IMR-90 (cell line): ENCODE measurements around the gene PLXNA4. TPM values are rescaled to one million over a fixed set of nuclear protein-coding genes. Genes with fewer than 3 reads are reported as not detected.

Experiments used
- ATAC-seq: fragments of 200-7000 bp; cut with Tn5 transposase; 2 replicates; pipeline ENCODE4 v1.9.1; 2020; ENCODE audit warnings: low read depth, mild to moderate bottlenecking, moderate library complexity
- BruUV-seq: library from RNA; stranded (reverse); fragments of 400-500 nt; replicated peaks from 2 replicates; lab custom pipeline; 2021; lab: Mats Ljungman, UMichigan
- CTCF ChIA-PET: fragments of 300-600 bp; formaldehyde crosslinking; extraction: SDS; loops from one replicate; lab custom pipeline; 2021; ENCODE audit warnings: antibody characterized with exemption; lab: Yijun Ruan, JAX
- POLR2A ChIA-PET: fragments of 300-600 bp; sonication (Branson Sonifier 250); formaldehyde crosslinking; loops from one replicate; lab custom pipeline; 2022; ENCODE audit warnings: antibody characterized with exemption; ENCODE audit not compliant: unreplicated experiment; lab: Charles Lee
- DNase-seq: peaks from one replicate; pipeline ENCODE4 v3.0.0; 2013
- H2AFZ ChIP-seq: replicated peaks from 2 replicates; pipeline ENCODE3; 2013; ENCODE audit warnings: low read length, mild to moderate bottlenecking; ENCODE audit not compliant: poor library complexity
- H2AK5ac ChIP-seq: 2 replicates; pipeline ENCODE4 v1.6.1; 2013; ENCODE audit warnings: low read depth, low read length, inconsistent platforms
- H2AK9ac ChIP-seq: replicated peaks from 2 replicates; pipeline ENCODE3; 2013; ENCODE audit warnings: mild to moderate bottlenecking, low read depth, low read length, moderate library complexity; ENCODE audit not compliant: poor library complexity
- H2BK120ac ChIP-seq: 2 replicates; pipeline ENCODE4 v1.6.1; 2013; ENCODE audit warnings: low read depth, low read length, inconsistent platforms
- H2BK15ac ChIP-seq: 3 replicates; pipeline ENCODE4 v1.6.1; 2013; ENCODE audit warnings: low read depth, low read length, inconsistent platforms
- H2BK20ac ChIP-seq: 2 replicates; pipeline ENCODE4 v1.6.1; 2013; ENCODE audit warnings: low read depth, mild to moderate bottlenecking, inconsistent platforms, low read length, moderate library complexity
- H2BK5ac ChIP-seq: 2 replicates; pipeline ENCODE4 v1.6.1; 2013; ENCODE audit warnings: mild to moderate bottlenecking, low read depth, low read length, inconsistent platforms; ENCODE audit not compliant: poor library complexity, severe bottlenecking
- H3K14ac ChIP-seq: replicated peaks from 2 replicates; pipeline ENCODE4 v1.6.1; 2013; ENCODE audit warnings: low read depth, low read length, inconsistent platforms
- H3K18ac ChIP-seq: 2 replicates; pipeline ENCODE4 v1.6.1; 2013; ENCODE audit warnings: low read depth, low read length, control low read depth
- H3K23ac ChIP-seq: 2 replicates; pipeline ENCODE4 v1.6.1; 2013; ENCODE audit warnings: low read depth, low read length, inconsistent platforms
- H3K27ac ChIP-seq: 2 replicates; pipeline ENCODE4 v1.5.1; 2013; ENCODE audit warnings: mild to moderate bottlenecking, control low read depth, low read length; ENCODE audit not compliant: insufficient read depth
- H3K27me3 ChIP-seq: 2 replicates; pipeline ENCODE4 v1.6.1; 2013; ENCODE audit warnings: low read length; ENCODE audit not compliant: control insufficient read depth, insufficient read depth
- H3K36me3 ChIP-seq: 2 replicates; pipeline ENCODE4 v1.6.1; 2013; ENCODE audit warnings: low read length, mixed read lengths; ENCODE audit not compliant: control insufficient read depth, insufficient read depth
- H3K4ac ChIP-seq: 2 replicates; pipeline ENCODE4 v1.6.1; 2013; ENCODE audit warnings: low read depth, low read length, inconsistent platforms
- H3K4me1 ChIP-seq: 2 replicates; pipeline ENCODE4 v1.6.1; 2013; ENCODE audit warnings: low read length, mixed read lengths; ENCODE audit not compliant: control insufficient read depth, insufficient read depth
- H3K4me2 ChIP-seq: 2 replicates; pipeline ENCODE4 v1.6.1; 2013; ENCODE audit warnings: low read depth, mild to moderate bottlenecking, control low read depth, low read length, moderate library complexity
- H3K4me3 ChIP-seq: 2 replicates; pipeline ENCODE4 v1.5.1; 2013; ENCODE audit warnings: low read depth, mild to moderate bottlenecking, control low read depth, low read length, moderate library complexity; ENCODE audit not compliant: insufficient read depth
- H3K56ac ChIP-seq: 2 replicates; pipeline ENCODE4 v1.6.1; 2013; ENCODE audit warnings: low read length, inconsistent platforms; ENCODE audit not compliant: insufficient read depth; ENCODE audit errors: extremely low read depth
- H3K79me1 ChIP-seq, 2 experiments: 2 replicates each; pipeline ENCODE4 v1.6.1; 2013; ENCODE audit warnings: low read length in 2 of 2, inconsistent platforms in 1 of 2, low read depth in 1 of 2
- H3K9ac ChIP-seq: 2 replicates; pipeline ENCODE4 v1.6.1; 2013; ENCODE audit warnings: low read depth, low read length, control low read depth
- H3K9me1 ChIP-seq: 2 replicates; pipeline ENCODE4 v1.6.1; 2013; ENCODE audit warnings: low read length, inconsistent platforms; ENCODE audit not compliant: insufficient read depth
- H3K9me3 ChIP-seq: 2 replicates; pipeline ENCODE4 v1.6.1; 2013; ENCODE audit warnings: low read length; ENCODE audit not compliant: control insufficient read depth, insufficient read depth
- H4K20me1 ChIP-seq: 2 replicates; pipeline ENCODE4 v1.6.1; 2013; ENCODE audit warnings: low read length, inconsistent platforms; ENCODE audit not compliant: insufficient read depth
- H4K5ac ChIP-seq: 2 replicates; pipeline ENCODE4 v1.6.1; 2013; ENCODE audit warnings: mild to moderate bottlenecking, low read depth, low read length, control low read depth
- H4K8ac ChIP-seq, 2 experiments: 2 replicates each; pipeline ENCODE4 v1.6.1; 2013; ENCODE audit warnings: low read depth in 2 of 2, low read length in 2 of 2, control low read depth in 1 of 2, inconsistent platforms in 1 of 2
- H4K91ac ChIP-seq: 2 replicates; pipeline ENCODE4 v1.6.1; 2013; ENCODE audit warnings: low read depth, low read length, inconsistent platforms; ENCODE audit not compliant: insufficient read depth
- BHLHE40 ChIP-seq: fragments of 150-350 bp; IDR thresholded peaks from 2 replicates; pipeline ENCODE4 v1.6.1; 2016; ENCODE audit warnings: mild to moderate bottlenecking, low read depth, low read length
- CHD1 ChIP-seq: IDR thresholded peaks from 2 replicates; pipeline ENCODE4 v1.6.1; 2012; ENCODE audit warnings: low read depth, low read length, improper control_type of control experiment
- CTCF ChIP-seq: conservative IDR thresholded peaks from 2 replicates; pipeline ENCODE4 v1.5.1; 2012; ENCODE audit warnings: mild to moderate bottlenecking, low read depth, low read length, improper control_type of control experiment
- ELK1 ChIP-seq: fragments of 150-350 bp; IDR thresholded peaks from 2 replicates; pipeline ENCODE4 v1.6.1; 2016; ENCODE audit warnings: low read depth, mild to moderate bottlenecking, low read length, moderate library complexity, borderline replicate concordance
- FOS ChIP-seq: fragments of 150-350 bp; IDR thresholded peaks from 2 replicates; pipeline ENCODE4 v1.6.1; 2016; ENCODE audit warnings: low read depth, low read length
- MAFK ChIP-seq: IDR thresholded peaks from 2 replicates; pipeline ENCODE4 v1.6.1; 2012; ENCODE audit warnings: low read depth, low read length, improper control_type of control experiment
- MAZ ChIP-seq: IDR thresholded peaks from 2 replicates; pipeline ENCODE4 v1.6.1; 2012; ENCODE audit warnings: low read depth, mild to moderate bottlenecking, low read length, improper control_type of control experiment, moderate library complexity, borderline replicate concordance
- MXI1 ChIP-seq: IDR thresholded peaks from 2 replicates; pipeline ENCODE4 v1.6.1; 2012; ENCODE audit warnings: low read depth, mild to moderate bottlenecking, low read length, moderate library complexity, borderline replicate concordance
- POLR2A ChIP-seq: IDR thresholded peaks from 2 replicates; pipeline ENCODE4 v1.6.1; 2012; ENCODE audit warnings: mild to moderate bottlenecking, low read depth, low read length
- RAD21 ChIP-seq: IDR thresholded peaks from 2 replicates; pipeline ENCODE4 v1.6.1; 2012; ENCODE audit warnings: low read length, improper control_type of control experiment
- WGBS, 2 experiments: methylation state at CpG; one replicate each; pipeline versions ENCODE4 v1.1.5 to v1.1.7; 2013; ENCODE audit warnings: missing lambda C conversion rate in 2 of 2; ENCODE audit not compliant: insufficient read length in 1 of 2; ENCODE audit errors: extremely low coverage in 2 of 2; 5-methylcytosine and 5-hydroxymethylcytosine counted together
- dilution Hi-C: fragments of 300-500 bp; cut with HindIII; formaldehyde crosslinking; loops from one replicate; pipeline ENCODE4 v1.14.3; 2018; ENCODE audit warnings: low sequenced_read_pairs; ENCODE audit not compliant: unreplicated experiment
- in situ Hi-C: fragments of 300-500 bp; cut with MboI; formaldehyde crosslinking; loops from 3 replicates; pipeline ENCODE4 v1.14.3; 2019; ENCODE audit warnings: low sequenced_read_pairs, inconsistent platforms, mixed read lengths
- intact Hi-C: fragments of 100-400 bp; cut with micrococcal nuclease; formaldehyde crosslinking; loops from 2 replicates; pipeline ENCODE4 v1.10.0; 2022
- polyA plus RNA-seq, 3 experiments: library from polyadenylated mRNA; depleted of rRNA; stranded (reverse); fragments of >200 nt; gene quantifications; 2 replicates each; pipeline ENCODE4 v1.2.3, GENCODE V29; 2012; ENCODE audit warnings: low replicate concordance in 1 of 3
- total RNA-seq: library from RNA; depleted of rRNA; stranded (reverse); fragments of >200 nt; gene quantifications from 2 replicates; pipeline ENCODE4 v1.2.3, GENCODE V29; 2012

PLXNA4 gene
- total and polyA plus RNA-seq, 2 of the 4 experiments (the other 2 are of a cell fraction) = under 0.01 TPM

- no peak overlapping the region for H4K5ac ChIP-seq
- POLR2A ChIA-PET = no interaction called here
- H3K56ac ChIP-seq = no peak overlapping the region
- H3K9me1 ChIP-seq = no peaks in the 10 kb centered on the region
- H2BK5ac ChIP-seq = no peak overlapping the region
- no peaks in the 10 kb centered on the region for H3K36me3 ChIP-seq
- TF ChIP-seq ELK1 (no peak), MXI1 (no peak), POLR2A (no peak), CHD1 (no peak), RAD21 (no peak), MAFK (no peak), MAZ (no peak), BHLHE40 (no peak), FOS (no peak), CTCF (no peak)
- no peak overlapping the region for H2AK5ac ChIP-seq
- H3K14ac ChIP-seq = no peak overlapping the region
- no TSS peak for BruUV-seq
- no peak overlapping the region for H2BK15ac ChIP-seq
- no peak overlapping the region for H3K4me3 ChIP-seq
- H3K27me3 ChIP-seq = no peaks in the 10 kb centered on the region
- no CpG with 5 or more reads among the region's 9 CpGs for WGBS, 2 experiments
- no peaks in the 10 kb centered on the region for H3K79me1 ChIP-seq
- no peak overlapping the region for H4K91ac ChIP-seq
- H3K23ac ChIP-seq = no peak overlapping the region
- no peak overlapping the region for H3K27ac ChIP-seq
- in situ Hi-C loops = no loop called here
- no peak overlapping the region for H3K9ac ChIP-seq
- no peak overlapping the region for H4K8ac ChIP-seq
- dilution Hi-C loops = no loop called here
- intact Hi-C loops = no loop called here
- H3K4me2 ChIP-seq = no peak overlapping the region
- no peaks in the 10 kb centered on the region for H3K9me3 ChIP-seq
- no peaks in the 10 kb centered on the region for H4K20me1 ChIP-seq
- no peak for ATAC-seq
- DNase-seq = no peak
- H2AFZ ChIP-seq = no peak overlapping the region
- CTCF ChIA-PET = no interaction called here
- H2BK20ac ChIP-seq = no peak overlapping the region
- H3K4ac ChIP-seq = no peak overlapping the region
- no peak overlapping the region for H3K18ac ChIP-seq
- H2BK120ac ChIP-seq = no peak overlapping the region
- H2AK9ac ChIP-seq = no peak overlapping the region
- no peaks in the 10 kb centered on the region for H3K4me1 ChIP-seq
Observed at GRCh38 chr7:132455378-132455777, 120.9 kb downstream of the PLXNA4 start.
